ENCODE results near the gene PTPRN2. TPM values are rescaled to one million over a fixed set of nuclear protein-coding genes. Genes with fewer than 3 reads are reported as not detected.

PTPRN2 gene
- total RNA-seq, 1 experiment from 2014 or later, result 2.1 TPM

DNA sequence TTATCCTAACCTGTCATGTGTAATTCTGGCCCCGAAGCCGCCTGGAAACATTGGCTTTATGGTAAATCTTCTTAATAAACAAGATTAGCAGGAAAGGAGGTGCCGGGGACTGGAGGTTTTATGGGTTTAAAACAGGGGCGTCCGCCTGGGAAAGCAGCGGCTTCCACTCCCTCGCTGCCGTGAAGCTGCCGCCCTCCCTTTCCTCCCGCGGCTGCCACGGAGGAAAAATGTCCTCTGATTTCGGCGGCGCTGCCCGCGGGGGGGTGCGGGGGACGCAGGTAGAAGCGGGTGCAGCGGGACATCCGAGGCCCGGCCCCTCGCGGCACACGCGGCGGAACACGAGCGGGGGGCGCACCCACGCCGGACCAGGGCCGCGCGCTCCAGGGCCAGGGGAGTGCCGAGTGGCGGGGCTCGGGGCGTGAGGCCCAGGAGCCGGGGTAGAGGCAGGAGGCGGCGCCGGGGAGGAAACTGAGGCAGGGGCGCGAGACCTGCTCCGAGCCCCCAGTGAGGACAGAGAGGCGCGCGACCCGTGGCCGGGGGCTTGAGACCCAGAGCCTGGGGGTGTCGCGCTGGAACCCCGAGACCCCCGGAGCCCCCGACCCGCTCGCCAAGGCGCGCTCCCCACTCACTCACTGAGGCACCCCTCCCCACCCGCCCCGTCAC, 993 bp downstream of the PTPRN2 start:
- no peak for DNase-seq (ENCODE audit: low read depth, low spot score)
- no peak overlapping the region for H3K4me2 ChIP-seq (ENCODE audit: low read length)
- H2AFZ ChIP-seq (ENCODE audit: low read depth, low read length, poor library complexity, severe bottlenecking), result no peak overlapping the region
- H3K36me3 ChIP-seq (ENCODE audit: control insufficient read depth in 1 of 2, insufficient read depth in 2 of 2, low read length in 2 of 2), result no peaks in the 10 kb centered on the region
- no TSS peak for BruUV-seq (replicated peaks)
- ChIA-PET POLR2A (no interaction called here), CTCF (no interaction called here), RAD21 (ENCODE audit: low non-redundant PET in 1 of 2, low total read pairs in 2 of 2, uncharacterized antibody in 2 of 2, unreplicated experiment in 2 of 2) (no interaction called here)
- no peak overlapping the region for H3K27ac ChIP-seq (ENCODE audit: low read depth, low read length)
- TF ChIP-seq ZFX (IDR thresholded peaks at IDR 0.05) (no peak), SP1 (IDR thresholded peaks at IDR 0.05; ENCODE audit: low read depth) (no peak), JUND (IDR thresholded peaks at IDR 0.05) (no peak)
- no peaks in the 10 kb centered on the region for H3K79me2 ChIP-seq (ENCODE audit: insufficient read depth, low read length)
- no peak overlapping the region for H3K4me3 ChIP-seq (replicated peaks in 1 of 2; ENCODE audit: low read depth in 1 of 2, low read length in 2 of 2)
- H3K9me2 ChIP-seq (ENCODE audit: insufficient read depth), result no peaks in the 10 kb centered on the region
- no peaks in the 10 kb centered on the region for H4K20me1 ChIP-seq (ENCODE audit: insufficient read depth)
- intact Hi-C loops (cut with micrococcal nuclease), result no loop called here
- no peak for ATAC-seq
- H3K27me3 ChIP-seq (ENCODE audit: insufficient read depth, low read length), result peaks cover 15% of the 10 kb centered on the region
- no peaks in the 10 kb centered on the region; a peak in 1 of 4 replicates for H3K4me1 ChIP-seq (ENCODE audit: control insufficient read depth in 1 of 2, insufficient read depth in 2 of 2, low read length in 2 of 2)
- no peak overlapping the region for H3K9ac ChIP-seq (ENCODE audit: low read length)
- no peaks in the 10 kb centered on the region for H3K9me3 ChIP-seq (ENCODE audit: control insufficient read depth in 1 of 2, insufficient read depth in 1 of 2, low read depth in 1 of 2, low read length in 2 of 2)

DNA sequence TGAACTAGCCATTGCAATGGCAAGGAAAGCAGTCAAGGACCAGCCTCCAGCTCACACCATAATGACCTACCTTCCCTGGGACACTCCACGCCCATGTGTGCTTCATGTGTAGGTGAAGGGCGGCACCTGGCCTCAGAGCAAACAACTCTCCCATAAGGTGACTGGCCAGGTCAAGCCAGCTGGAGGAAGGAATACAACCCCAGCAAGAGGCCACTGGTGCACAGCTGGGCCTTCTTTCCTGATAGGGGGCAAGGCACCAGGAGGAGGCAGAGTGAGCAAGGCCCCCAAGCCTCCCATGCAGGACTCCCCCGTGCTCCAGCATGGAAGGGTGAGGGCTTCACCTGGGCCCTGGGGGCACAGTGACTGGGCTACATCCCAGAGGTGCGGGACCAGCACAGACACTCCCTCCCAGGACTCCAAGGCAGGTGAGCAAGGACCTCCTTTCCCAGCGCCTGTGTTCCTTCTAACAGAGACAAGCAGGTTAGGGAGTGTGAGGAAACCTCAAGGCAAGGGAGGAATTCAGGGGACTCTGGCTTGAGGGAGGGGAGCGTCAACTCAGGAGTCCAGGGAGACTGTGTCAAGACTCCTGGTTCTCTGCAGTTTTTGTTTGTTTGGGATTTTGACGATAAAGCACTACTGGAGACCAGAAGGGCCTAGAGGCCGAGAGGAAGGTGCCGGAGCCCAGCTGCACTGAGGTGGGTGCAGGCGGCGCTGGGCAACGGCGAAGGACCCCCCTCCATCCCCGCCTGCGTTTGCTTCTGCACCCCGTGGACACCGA, 1.7 kb downstream of the PTPRN2 start:
- Histone ChIP-seq H3K9me3 (ENCODE audit: control insufficient read depth in 1 of 2, insufficient read depth in 1 of 2, low read depth in 1 of 2, low read length in 2 of 2) (no peaks in the 10 kb centered on the region), H3K36me3 (ENCODE audit: control insufficient read depth in 1 of 2, insufficient read depth in 2 of 2, low read length in 2 of 2) (no peaks in the 10 kb centered on the region), H3K4me1 (ENCODE audit: control insufficient read depth in 1 of 2, insufficient read depth in 2 of 2, low read length in 2 of 2) (no peaks in the 10 kb centered on the region; a peak in 1 of 4 replicates), H3K27ac (ENCODE audit: low read depth, low read length) (no peak overlapping the region), H4K20me1 (ENCODE audit: insufficient read depth) (no peaks in the 10 kb centered on the region), H3K4me2 (ENCODE audit: low read length) (no peak overlapping the region), H3K9ac (ENCODE audit: low read length) (no peak overlapping the region), H2AFZ (ENCODE audit: low read depth, low read length, poor library complexity, severe bottlenecking) (no peak overlapping the region), H3K9me2 (ENCODE audit: insufficient read depth) (no peaks in the 10 kb centered on the region), H3K79me2 (ENCODE audit: insufficient read depth, low read length) (no peaks in the 10 kb centered on the region), H3K27me3 (ENCODE audit: insufficient read depth, low read length) (peaks cover 15% of the 10 kb centered on the region), H3K4me3 (replicated peaks in 1 of 2; ENCODE audit: low read depth in 1 of 2, low read length in 2 of 2) (no peak overlapping the region)
- TF ChIP-seq, protein P1, sequence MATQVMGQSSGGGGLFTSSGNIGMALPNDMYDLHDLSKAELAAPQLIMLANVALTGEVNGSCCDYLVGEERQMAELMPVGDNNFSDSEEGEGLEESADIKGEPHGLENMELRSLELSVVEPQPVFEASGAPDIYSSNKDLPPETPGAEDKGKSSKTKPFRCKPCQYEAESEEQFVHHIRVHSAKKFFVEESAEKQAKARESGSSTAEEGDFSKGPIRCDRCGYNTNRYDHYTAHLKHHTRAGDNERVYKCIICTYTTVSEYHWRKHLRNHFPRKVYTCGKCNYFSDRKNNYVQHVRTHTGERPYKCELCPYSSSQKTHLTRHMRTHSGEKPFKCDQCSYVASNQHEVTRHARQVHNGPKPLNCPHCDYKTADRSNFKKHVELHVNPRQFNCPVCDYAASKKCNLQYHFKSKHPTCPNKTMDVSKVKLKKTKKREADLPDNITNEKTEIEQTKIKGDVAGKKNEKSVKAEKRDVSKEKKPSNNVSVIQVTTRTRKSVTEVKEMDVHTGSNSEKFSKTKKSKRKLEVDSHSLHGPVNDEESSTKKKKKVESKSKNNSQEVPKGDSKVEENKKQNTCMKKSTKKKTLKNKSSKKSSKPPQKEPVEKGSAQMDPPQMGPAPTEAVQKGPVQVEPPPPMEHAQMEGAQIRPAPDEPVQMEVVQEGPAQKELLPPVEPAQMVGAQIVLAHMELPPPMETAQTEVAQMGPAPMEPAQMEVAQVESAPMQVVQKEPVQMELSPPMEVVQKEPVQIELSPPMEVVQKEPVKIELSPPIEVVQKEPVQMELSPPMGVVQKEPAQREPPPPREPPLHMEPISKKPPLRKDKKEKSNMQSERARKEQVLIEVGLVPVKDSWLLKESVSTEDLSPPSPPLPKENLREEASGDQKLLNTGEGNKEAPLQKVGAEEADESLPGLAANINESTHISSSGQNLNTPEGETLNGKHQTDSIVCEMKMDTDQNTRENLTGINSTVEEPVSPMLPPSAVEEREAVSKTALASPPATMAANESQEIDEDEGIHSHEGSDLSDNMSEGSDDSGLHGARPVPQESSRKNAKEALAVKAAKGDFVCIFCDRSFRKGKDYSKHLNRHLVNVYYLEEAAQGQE (IDR thresholded peaks at IDR 0.05; ENCODE audit: low read depth), result no peak
- TF ChIP-seq SP1 (IDR thresholded peaks at IDR 0.05; ENCODE audit: low read depth) (no peak), RAD21 (IDR thresholded peaks at IDR 0.05; ENCODE audit: low read depth) (peak; percentile 20; the same call in 1 of the 2 replicates)
- RAD21 ChIA-PET (ENCODE audit: low non-redundant PET in 1 of 2, low total read pairs in 2 of 2, uncharacterized antibody in 2 of 2, unreplicated experiment in 2 of 2), result no interaction called here
- intact Hi-C loops (cut with micrococcal nuclease), result no loop called here
- DNase-seq (ENCODE audit: low read depth, low spot score) (no peak), ATAC-seq (no peak)
- CTCF ChIA-PET, result no interaction called here
- no TSS peak for BruUV-seq (replicated peaks)
- POLR2A ChIA-PET, result no interaction called here
